ENCODE measurements around the gene PAX8.

GRCh38 chr2:113221846-113222245, 56.9 kb downstream of the PAX8 start:
- TF ChIP-seq, protein P1, sequence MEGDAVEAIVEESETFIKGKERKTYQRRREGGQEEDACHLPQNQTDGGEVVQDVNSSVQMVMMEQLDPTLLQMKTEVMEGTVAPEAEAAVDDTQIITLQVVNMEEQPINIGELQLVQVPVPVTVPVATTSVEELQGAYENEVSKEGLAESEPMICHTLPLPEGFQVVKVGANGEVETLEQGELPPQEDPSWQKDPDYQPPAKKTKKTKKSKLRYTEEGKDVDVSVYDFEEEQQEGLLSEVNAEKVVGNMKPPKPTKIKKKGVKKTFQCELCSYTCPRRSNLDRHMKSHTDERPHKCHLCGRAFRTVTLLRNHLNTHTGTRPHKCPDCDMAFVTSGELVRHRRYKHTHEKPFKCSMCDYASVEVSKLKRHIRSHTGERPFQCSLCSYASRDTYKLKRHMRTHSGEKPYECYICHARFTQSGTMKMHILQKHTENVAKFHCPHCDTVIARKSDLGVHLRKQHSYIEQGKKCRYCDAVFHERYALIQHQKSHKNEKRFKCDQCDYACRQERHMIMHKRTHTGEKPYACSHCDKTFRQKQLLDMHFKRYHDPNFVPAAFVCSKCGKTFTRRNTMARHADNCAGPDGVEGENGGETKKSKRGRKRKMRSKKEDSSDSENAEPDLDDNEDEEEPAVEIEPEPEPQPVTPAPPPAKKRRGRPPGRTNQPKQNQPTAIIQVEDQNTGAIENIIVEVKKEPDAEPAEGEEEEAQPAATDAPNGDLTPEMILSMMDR (IDR thresholded peaks at IDR 0.05), result no peak
- TF ChIP-seq ZFX (IDR thresholded peaks at IDR 0.05; ENCODE audit: borderline replicate concordance), result no peak

Measured in 22Rv1 (cell line).